Hematopoietic multipotent progenitor cell treated with erythropoietin and hydrocortisone succinate and interleukin-3 and kit ligand, for 17 days (in vitro differentiated cells): ENCODE results near the gene FRMD1.

ENCODE experiments used
- DNase-seq: peaks from one replicate; pipeline ENCODE4 v3.0.0-alpha.2; 2015; ENCODE audit warnings: low spot score

Gene FRMD1

DNA sequence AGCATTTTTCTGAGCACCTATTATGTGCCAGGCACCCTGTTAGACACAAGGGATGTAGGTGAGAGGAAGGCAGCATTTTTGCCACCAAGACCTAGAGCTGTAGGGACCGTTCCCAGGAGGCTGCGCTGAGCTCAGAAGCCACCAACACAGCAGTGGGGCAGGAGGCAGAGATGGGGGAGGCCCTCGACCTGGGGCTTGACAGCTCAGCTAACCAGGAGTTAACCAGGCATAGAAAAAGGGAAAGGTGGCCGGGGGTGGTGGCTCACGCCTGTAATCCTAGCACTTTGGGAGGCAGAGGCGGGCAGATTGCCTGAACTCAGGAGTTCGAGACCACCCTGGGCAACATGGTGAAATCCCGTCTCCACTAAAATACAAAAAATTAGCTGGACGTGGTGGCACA is 52.1 kb downstream of the FRMD1 start:
- DNase-seq: no peak

DNA sequence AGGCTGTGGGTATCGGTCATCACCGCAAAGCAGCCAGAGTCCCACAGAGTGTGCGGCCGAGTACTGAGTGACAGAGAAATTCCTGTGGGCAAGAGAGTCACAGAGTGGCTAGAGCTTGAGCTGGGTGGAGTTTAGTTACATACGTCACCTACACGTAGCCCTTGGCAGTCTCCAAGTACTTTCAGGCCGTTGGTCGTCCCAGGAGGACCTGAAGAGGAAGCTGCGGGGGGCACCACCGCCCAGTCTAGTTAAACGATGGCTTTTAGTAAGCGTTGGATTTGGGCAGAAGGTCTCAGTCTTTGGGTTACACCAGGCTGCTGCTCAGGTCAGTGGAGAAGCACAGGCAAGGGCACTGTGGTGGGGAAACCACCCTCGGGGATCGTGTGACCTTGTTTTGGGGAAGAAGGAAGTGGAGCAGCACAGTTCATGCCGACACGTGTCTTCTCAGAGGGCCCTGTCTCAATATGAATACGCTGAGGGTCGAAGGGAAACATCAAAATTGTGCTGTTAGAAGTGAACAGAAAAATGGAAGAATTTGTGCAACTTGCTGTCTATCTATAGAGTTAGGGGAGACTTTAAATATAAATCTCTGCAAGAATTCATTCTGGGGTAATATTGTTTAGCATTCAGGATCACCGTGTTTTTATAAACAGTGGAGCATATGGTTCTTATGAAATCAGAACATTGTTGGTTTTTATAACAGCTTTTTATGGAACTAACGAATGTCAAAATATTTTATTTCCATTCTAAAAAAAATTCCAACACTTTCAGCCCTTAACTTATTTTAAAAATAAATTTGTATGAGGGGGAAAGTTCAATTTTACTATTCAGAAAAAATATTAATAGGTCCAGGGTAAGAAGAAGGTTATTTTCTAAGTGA is 52.9 kb downstream of the FRMD1 start:
- no peak for DNase-seq

DNA sequence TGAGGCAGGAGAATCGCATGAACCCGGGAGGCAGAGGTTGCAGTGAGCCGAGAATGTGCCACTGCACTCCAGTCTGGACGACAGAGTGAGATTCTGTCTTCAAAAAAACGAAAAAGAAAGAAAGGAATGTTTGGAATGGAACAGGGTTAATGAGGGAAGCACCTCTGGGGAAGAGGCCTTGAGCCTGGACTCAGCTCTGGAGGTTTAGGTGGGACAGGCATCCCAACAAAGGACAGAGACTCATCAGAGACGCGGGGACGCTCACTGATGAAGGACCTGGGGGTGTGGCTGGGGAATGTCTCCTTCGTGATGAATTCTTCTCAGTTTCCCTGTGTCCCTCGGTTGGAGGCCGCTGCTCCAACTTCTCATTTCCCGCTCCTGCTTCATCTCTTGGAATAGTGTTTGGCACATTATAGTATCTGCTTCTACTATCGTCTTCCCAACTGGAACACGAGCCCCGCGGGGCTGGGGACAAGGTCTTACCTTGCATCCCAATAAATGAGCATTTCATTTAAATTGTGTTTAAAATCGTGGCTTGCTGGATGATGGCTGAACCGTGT is 54.0 kb downstream of the FRMD1 start:
- DNase-seq: no peak

DNA sequence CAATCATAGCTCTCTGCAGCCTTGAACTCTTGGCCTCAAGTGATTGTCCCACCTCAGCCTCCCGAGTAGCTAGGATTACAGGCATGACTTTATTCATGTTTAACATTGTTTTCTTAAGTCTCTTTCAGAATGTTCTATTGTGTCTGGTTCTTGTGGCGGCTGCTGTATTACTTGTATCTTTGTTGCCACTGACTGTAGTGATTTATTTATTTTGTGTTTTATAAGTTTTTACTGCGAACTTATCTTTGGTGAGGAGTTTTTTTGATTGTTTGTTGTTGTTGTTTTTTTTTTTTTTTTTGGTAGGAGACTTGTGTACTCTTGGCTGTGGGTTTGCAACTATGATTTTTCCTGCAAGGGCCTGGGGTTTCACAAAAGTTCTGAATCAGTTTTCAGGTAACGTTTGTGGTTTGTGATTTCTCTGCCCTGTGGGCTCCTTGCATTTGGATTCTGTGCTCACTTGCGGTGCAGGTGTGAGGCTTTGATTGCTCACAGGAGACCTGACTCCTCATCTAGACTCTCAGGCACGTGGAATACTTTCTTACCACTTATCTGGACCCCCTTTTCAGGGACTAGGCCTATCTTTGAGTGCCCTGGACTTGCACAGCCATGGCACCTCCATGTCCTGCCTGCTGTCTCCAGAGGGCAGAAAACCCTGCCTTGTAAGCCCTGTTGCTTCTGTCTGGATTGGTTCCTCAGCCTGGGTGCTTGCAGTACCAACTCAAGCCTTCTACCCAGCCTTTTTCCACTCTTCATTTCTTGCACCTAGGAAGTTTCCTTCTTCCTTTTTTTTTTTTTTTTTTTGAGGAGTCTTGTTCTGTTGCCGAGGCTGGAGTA is 56.3 kb downstream of the FRMD1 start:
- no peak for DNase-seq

DNA sequence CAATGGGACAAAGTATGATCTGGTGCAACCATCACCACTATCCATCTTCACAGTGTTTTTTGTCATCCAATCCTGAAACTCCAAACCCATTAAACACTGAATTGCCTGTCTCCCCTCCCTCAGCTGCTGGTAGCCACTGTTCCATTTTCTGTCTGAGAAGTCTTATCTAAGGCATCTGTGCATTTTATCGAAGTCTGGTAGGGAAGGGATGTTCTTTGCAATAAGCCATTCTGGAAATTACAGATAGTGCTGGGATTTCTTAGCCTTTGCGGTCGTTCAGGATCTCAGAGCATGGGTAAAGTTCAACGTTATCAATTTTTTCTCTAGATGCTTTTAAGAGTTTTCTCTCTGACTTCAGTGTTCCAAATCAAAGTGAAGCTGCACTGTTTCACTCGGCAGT is 57.4 kb downstream of the FRMD1 start:
- DNase-seq: no peak

DNA sequence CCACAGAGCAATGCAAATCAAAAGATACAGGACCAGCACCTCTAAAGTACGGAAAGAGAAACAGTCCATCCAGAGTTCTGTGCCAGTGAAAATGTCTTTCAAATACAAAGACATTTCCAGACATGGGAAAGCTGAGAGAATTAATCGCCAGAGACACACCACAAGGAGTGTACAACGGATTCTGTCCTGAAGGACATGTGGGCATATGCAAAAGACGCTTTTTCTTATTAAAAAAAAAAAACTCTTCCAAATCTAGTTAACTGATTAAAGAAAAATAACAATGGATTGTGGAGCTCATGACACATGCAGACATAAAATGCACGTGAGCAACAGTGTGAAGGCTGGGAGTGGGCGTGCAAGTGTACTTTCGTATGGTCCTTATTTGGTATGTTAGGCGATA is 58.8 kb downstream of the FRMD1 start:
- DNase-seq: no peak

DNA sequence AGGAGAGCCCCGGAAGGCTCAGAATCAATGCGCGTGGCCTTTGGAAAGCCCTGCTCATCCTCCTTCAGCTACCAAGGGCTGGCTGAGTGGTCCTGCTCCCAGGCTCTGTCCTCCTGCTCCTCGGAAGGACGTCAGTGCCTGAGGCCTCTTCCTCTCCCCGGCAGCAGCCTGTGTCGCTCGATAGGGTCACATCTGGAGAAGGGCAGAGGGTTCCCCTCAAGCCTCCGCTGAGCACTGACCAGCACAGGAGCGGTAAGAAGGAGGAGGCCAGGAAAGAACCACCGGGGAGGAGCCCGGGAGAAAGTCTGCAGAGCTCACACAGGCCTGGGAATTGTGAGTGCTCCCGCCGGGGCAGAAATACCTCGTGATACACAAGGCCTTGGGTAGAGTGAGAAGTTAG is 60.3 kb downstream of the FRMD1 start:
- DNase-seq: no peak

DNA sequence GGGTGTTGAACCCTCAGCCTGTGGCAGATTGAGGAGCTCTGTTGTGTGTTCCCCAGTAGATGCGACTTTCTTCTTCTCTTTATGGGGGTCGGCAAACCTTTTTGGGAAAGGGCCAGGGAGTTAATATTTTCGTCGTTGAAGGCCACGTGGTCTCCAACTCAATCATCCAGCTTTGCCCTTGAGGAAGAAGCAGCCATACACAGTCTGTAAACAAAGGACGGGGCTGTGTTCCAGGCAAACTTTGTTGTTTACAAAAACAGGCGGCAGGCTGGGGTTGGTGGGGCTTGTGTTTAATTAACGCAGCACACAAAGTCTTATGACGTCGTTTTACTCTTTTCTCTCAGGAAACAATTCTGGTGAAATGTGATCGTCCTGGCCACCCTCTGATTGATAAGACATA is 61.4 kb downstream of the FRMD1 start:
- no peak for DNase-seq

DNA sequence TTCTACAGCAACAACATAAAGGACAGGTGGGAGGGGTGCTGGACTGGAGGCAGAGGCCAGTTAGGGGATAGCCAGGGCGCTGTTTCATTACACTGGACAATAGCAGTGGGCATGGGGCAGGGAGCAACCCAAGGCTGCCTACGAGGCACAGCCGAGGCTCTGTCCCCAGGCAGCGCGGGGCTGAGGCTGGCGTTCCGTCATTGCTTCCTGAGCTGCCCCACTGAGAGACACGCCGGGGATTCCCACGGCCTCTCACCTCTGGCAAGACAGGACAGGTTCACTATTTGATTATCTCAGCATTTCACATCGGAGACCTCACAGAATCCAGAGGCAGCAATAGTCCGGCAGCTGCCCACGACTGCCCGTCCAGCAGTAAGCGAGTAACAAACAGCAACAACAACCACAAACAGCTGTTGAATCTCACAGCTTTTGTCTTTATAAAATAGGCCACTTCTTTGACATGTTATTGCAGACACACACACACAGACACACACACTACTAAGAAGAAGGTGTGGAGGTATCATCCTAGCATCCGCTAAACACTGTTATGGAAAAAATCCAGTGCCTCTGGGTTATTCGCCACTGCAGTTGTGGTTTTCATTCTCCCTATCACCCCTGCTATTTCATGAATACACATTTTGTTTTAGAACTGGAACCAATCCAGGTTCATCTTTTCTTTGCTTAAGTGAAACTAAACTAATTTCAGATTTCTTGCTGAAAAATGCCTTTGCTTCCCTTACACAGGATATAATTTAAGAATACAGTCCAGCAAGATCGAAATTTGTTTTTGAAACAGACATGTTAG is 62.1 kb downstream of the FRMD1 start:
- no peak for DNase-seq

DNA sequence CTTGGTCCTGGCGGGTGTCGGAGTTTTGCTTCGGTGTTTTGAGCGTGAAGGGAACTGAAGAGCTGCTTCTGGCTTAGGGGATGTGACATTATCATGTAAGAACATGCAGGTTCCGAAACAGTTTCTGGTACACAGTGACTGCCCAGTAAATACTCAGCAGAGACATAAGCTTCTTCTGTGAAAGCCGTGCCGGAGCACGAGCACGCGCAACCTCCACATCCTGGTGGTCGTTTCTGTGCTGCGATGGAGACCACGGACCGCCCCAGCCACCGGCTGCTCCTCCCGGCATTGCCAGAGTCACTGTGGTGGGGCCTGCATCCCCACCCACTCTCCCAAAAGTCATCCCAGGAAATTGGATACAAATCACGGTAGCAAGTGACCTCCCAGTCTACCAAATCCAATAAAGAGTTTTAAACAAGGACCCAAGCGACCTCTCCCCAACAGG is 62.8 kb downstream of the FRMD1 start:
- DNase-seq: no peak

DNA sequence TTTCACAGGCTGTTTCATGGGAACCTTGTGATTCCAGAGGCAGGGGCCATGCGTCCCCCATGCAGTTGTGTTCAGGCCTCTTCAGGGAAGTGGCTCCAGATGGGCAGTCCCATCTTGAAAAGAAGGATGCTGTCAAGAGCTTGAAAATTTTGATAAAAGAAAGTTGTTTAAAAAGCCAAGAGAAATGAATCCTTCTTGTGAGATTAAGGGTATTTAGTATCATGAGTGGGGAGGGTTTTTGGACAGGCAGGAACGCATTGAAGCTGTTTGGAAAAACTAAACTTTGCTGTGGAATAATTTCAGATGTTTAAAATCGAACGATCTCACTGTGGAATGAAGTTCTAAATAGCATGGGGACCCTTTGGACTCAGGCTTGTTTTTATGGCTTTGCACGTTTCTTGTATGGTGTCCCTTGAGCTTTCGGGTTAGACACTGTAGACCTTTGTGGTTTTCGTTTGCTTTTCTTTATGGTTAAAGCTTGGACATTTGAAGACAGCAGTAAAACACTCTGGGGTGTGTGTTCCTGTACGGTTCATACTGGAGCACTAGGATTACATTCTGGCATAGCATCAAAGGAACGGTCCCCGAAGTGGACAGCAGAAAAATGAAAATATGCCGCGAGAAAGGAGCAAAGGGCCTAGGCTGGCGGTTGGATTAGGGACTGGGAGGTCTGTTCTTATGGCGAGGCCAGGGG is 63.4 kb downstream of the FRMD1 start:
- DNase-seq: no peak

DNA sequence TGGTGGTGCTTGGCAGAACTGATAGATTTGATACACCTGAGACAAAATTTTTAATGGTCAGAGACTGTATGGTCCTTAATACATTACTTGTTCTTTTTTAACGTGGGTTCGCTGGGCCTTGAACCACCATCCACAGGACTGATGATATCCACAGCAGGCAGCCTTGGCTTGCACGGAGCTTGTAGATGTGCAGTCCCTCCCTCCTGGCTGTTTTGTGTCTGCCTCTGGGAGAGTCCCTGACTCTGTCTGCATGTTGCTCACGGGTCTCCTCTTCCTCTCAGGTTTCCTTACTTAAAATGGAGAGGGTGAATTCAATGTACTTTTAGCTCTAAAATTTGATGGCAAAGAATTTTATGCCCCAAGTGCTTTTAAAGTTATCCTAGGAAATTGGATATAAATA is 64.0 kb downstream of the FRMD1 start:
- no peak for DNase-seq

DNA sequence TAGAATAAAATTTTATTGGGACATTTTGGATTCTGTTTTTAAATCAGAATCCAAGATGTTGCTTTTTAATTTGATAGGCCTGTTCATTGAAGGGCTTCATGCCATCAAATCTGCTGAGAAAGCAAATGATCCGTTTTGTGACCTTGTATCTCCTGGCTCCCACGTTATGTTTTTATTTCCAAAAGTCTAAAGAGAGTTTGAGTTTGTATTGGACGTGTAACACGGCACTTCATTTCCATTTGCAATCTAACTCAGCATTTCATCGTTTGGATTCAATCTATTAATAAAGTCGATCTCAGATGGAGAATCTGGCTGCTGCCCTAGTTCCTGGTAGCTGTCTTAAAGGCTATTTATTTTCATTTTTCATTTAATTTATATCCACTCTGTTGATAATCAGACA is 64.6 kb downstream of the FRMD1 start:
- no peak for DNase-seq

DNA sequence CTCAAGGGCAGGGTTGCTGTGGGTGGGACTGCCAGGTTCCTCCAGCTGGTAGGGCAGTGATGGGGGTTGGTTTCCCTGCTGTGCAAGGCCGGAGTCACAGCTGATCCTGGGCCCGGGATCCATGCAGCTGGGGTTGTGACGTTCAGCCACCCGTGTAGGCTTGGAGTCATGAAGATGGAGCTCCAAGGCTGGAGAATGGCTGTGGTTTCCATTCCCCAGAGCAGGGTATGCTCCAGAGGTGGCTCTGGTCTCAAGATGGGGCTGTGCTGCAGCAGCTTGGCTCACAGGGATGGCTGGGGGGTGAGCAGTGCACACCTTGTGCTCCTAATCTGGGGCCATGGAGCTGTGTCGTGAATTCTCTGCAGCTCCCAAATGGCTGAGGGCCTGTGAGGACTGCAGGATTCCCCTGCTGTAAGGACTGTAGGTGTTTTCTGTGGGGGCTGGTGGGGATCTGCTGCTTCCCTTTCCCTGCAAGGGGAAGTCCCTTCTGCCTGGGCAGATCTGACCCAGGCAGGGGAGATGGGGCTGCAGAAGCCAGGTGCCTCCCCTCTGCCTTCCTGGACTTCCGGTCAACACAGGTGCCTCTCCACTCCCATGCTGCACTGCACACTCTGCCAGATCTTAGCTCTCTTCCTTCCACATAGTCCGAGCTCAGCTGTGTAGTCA is 65.6 kb downstream of the FRMD1 start:
- DNase-seq: no peak

DNA sequence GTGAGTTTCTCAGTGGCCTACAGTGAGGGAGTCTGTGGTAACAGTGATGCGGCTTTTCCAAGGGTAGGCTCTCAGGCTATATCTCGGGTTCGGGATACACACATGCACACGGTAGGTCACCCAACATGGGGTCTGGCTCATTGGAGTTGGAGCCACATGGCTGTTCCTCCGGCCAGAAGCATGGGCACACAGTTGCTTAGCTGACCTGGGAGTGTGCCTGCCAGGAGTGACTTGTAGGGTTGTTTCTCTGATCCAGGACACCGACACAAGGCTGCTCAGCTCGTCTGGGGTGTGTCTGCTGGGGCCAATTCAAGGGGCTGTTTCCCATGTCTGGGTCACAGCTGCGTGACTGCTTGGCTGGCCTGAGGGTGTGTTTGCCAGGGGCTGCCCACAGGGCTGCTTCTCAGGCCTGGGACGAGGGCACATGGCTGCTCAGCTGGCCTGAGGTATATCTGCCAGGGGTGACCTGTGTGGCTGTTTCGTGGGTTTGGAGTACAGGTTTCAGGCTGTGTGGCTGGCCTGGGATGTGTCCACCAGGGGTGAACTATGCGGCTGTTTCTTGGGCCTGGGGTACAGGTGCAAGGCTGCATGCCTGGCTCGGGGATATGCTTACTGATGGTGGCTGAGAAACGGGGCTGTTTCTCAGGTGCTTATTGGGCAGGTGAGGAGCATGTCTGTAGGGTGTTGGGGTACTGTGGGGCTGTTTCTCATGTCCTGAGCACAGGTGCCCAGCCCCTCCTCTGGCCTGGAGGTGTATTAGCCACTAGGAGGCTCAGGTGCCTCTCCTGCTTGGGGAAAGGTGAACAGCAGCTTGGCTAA is 66.4 kb downstream of the FRMD1 start:
- no peak for DNase-seq

DNA sequence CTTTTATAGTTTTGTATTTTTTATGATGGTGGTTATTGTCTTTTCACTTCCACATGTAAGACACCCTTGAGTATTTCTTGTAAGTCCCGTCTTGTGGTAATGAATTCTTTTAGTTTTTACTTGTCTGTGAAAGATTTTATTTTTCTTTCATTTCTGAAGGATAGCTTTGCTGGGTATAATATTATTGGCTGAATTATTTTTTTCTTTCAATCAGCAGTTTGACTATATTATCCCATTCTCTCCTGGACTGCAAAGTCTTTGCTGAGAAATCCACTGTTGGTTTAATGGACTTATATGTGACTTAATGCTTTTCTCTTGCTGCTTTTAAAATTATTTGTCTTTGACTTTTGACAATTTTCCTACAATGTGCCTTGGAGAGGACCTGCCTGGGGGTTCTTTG is 67.7 kb downstream of the FRMD1 start:
- no peak for DNase-seq

DNA sequence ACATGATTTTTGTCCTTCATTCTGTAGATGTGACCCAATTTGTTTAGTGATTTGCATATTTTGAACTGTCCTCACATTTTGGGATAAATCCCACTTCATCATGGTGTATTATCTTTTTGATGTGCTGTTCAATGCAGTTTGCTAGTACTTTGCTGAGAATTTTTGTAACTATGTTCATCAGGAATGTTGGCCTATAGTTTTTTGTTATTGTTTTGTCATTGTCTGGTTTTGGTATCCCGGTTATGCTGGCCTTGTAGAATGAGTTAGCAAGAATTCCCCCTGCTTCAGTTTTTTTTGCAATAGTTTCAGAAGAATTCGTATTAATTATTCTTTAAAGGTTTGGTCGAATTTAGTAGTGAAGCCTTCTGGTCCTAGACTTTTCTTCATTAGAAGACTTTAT is 69.7 kb downstream of the FRMD1 start:
- DNase-seq: no peak

DNA sequence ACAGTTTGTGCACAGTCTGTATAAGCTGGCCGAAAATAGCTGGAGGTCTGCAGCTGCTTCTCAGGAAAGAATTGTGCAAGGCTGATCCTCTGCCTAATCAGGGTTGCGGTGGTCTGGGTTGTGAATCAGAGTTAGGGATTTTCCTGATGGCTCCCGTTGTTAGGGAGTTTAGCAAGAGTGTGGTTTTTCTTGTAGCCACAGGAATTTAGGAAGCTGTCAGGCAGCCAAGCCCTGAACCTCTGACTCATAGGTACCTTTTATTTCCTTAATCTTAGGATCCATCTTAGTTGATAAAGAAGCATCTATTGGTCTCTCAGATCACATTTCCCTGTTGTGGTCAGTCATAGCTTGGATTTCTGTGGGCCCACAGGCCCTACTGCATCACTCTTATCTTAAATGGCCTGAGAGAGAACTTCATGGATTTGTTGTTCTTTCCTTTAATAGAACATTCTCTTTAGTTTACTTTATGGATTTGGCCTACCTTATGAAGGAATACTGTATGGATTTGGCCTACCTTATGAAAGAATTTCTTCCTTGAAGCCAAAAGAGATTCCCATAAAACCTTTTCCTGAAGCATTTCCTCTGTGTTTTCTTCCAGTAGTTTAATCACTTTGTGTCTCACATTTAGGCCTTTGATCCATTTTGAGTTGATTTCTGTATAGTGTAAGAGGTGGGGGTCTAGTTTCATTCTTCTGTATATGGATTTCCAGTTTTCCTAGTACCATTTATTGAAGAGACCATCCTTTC is 71.2 kb downstream of the FRMD1 start:
- DNase-seq: no peak

DNA sequence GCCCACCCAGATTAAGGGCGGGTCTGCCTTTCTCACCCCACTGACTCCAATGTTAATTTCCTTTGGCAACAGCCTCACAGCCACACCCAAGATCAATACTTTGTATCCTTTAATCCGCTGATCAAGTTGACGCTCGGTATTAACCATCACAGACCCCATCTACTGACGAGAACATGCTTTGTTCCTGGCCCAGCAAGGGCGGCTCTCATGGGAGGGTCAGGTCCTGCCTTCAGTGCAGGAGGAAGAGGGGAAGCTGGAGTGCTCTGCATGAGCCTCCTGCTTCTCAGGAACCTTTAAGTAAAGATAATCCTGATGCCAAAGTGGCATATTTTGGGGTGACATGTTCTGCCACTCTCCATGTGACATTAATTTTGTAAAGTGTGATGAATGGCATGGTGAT is 73.2 kb downstream of the FRMD1 start:
- DNase-seq: no peak
